Neural cell (in vitro differentiated cells): ENCODE results near the gene NRP1. TPM values are rescaled to one million over a fixed set of nuclear protein-coding genes. Genes with fewer than 3 reads are reported as not detected.

Experiments used
- H2AFZ ChIP-seq: fragments of 200-600, 300-800 bp; sonication (generic), shearing (Covaris generic); 2 replicates; pipeline ENCODE4 v1.6.0; 2014; ENCODE audit warnings: low read depth, mild to moderate bottlenecking, antibody characterized with exemption, low read length, moderate library complexity
- H3F3A ChIP-seq: fragments of 200-600 bp; shearing (Covaris generic); 2 replicates; pipeline ENCODE4 v1.6.1; 2016; ENCODE audit warnings: mild to moderate bottlenecking, moderate library complexity, mixed read lengths, antibody characterized with exemption, low read length; ENCODE audit not compliant: insufficient read depth, poor library complexity, severe bottlenecking
- H3K27ac ChIP-seq: fragments of 200-600, 300-800 bp; sonication (generic), shearing (Covaris generic); 2 replicates; pipeline ENCODE4 v1.5.1; 2014; ENCODE audit warnings: mild to moderate bottlenecking, low read length, moderate library complexity
- H3K27me3 ChIP-seq: fragments of 300-800, 200-600 bp; sonication (generic), shearing (Covaris generic); 2 replicates; pipeline ENCODE4 v1.6.0; 2014; ENCODE audit warnings: mild to moderate bottlenecking, low read depth, low read length, moderate library complexity; ENCODE audit not compliant: insufficient read depth
- H3K36me3 ChIP-seq: fragments of 300-800, 200-600 bp; sonication (generic), shearing (Covaris generic); 2 replicates; pipeline ENCODE4 v1.5.1; 2014; ENCODE audit warnings: mild to moderate bottlenecking, antibody characterized with exemption, low read length, moderate library complexity; ENCODE audit not compliant: insufficient read depth
- H3K4me2 ChIP-seq: fragments of 300-800, 200-600 bp; sonication (generic), shearing (Covaris generic); 2 replicates; pipeline ENCODE4 v1.6.0; 2014; ENCODE audit warnings: mild to moderate bottlenecking, low read length
- H3K4me3 ChIP-seq: fragments of 300-800, 200-600 bp; sonication (generic), shearing (Covaris generic); 2 replicates; pipeline ENCODE4 v1.5.1; 2014; ENCODE audit warnings: mild to moderate bottlenecking, low read length, moderate library complexity
- H3K79me2 ChIP-seq: fragments of 200-600 bp; shearing (Covaris generic); replicated peaks from 2 replicates; pipeline ENCODE4 v1.6.0; 2014; ENCODE audit warnings: mild to moderate bottlenecking, low read length, moderate library complexity; ENCODE audit not compliant: insufficient read depth
- H3K9ac ChIP-seq: fragments of 300-800, 200-600 bp; sonication (generic), shearing (Covaris generic); 2 replicates; pipeline ENCODE4 v1.6.1; 2016; ENCODE audit warnings: mild to moderate bottlenecking, low read length, mixed read lengths
- H3K9me2 ChIP-seq: fragments of 200-600 bp; shearing (Covaris generic); 2 replicates; pipeline ENCODE4 v1.6.1; 2016; ENCODE audit warnings: mild to moderate bottlenecking, low read length, mixed read lengths; ENCODE audit not compliant: insufficient read depth
- H3K9me3 ChIP-seq: fragments of 200-600, 300-800 bp; sonication (generic), shearing (Covaris generic); 2 replicates; pipeline ENCODE4 v1.6.1; 2016; ENCODE audit warnings: mild to moderate bottlenecking, mixed run types, low read length, moderate library complexity, mixed read lengths
- H4K20me1 ChIP-seq: fragments of 200-600 bp; shearing (Covaris generic); 2 replicates; pipeline ENCODE4 v1.6.1; 2016; ENCODE audit warnings: mild to moderate bottlenecking, mixed run types; ENCODE audit not compliant: insufficient read depth
- EP300 ChIP-seq: fragments of 450-650 bp; conservative IDR thresholded peaks from 2 replicates; pipeline ENCODE4 v1.6.1; 2014; ENCODE audit warnings: antibody characterized with exemption, mild to moderate bottlenecking, moderate library complexity; ENCODE audit not compliant: poor library complexity, severe bottlenecking
- EZH2 ChIP-seq: fragments of 200-600, 300-800 bp; shearing (Covaris generic), sonication (generic); IDR thresholded peaks from 2 replicates; pipeline ENCODE4 v1.6.1; 2014; ENCODE audit warnings: antibody characterized with exemption, low read length, borderline replicate concordance, mild to moderate bottlenecking; ENCODE audit not compliant: insufficient read depth, poor library complexity, severe bottlenecking
- MXI1 ChIP-seq: fragments of 450-650 bp; conservative IDR thresholded peaks from 2 replicates; pipeline ENCODE4 v1.6.1; 2014; ENCODE audit warnings: antibody characterized with exemption, mild to moderate bottlenecking; ENCODE audit not compliant: poor library complexity, severe bottlenecking
- POLR2AphosphoS5 ChIP-seq: IDR thresholded peaks from 2 replicates; pipeline ENCODE4 v1.6.1; 2012
- RAD21 ChIP-seq: fragments of 450-650 bp; conservative IDR thresholded peaks from 2 replicates; pipeline ENCODE4 v1.6.1; 2014; ENCODE audit warnings: antibody characterized with exemption, mild to moderate bottlenecking, moderate library complexity
- SMC3 ChIP-seq: fragments of 450-650 bp; conservative IDR thresholded peaks from 2 replicates; pipeline ENCODE4 v1.6.1; 2014; ENCODE audit warnings: antibody characterized with exemption, mild to moderate bottlenecking, moderate library complexity; ENCODE audit not compliant: poor library complexity
- TAF1 ChIP-seq: IDR thresholded peaks from 2 replicates; pipeline ENCODE4 v1.6.1; 2012; ENCODE audit warnings: low read depth
- polyA plus RNA-seq: library from polyadenylated mRNA; depleted of rRNA; stranded (reverse); fragments of >200 nt; gene quantifications from 2 replicates; pipeline ENCODE4 v1.2.3, GENCODE V29; 2014
- TF ChIP-seq, protein P1 (sequence below): IDR thresholded peaks from 2 replicates; pipeline ENCODE4 v1.6.1; 2012; ENCODE audit warnings: borderline replicate concordance
- TF ChIP-seq, protein P2 (sequence below): fragments of 450-650 bp; IDR thresholded peaks from 2 replicates; pipeline ENCODE4 v1.5.1; 2014; ENCODE audit warnings: antibody characterized with exemption, mild to moderate bottlenecking, moderate library complexity; ENCODE audit not compliant: poor library complexity, severe bottlenecking

NRP1 gene
- polyA plus RNA-seq, 1 donor from 2014 or later, result 23.2 TPM

DNA sequence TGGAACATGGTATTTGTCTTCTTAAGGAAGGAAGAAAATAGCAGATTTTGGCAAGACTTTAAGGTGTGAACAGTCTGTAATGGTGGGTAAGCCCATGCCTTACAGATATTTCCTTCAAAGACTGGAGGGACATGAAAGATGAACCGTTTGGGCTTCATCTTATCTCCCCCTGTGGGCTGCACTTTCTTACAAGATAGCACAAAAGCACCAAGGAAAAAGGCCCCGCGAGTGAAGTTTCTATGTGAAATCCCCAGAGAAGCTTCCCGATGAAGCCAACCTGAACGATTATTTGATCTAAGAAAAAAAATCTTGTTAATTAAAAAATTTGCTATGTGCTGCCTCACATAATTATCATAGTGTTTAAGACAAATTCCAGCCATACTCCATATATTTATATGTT is 91.5 kb downstream of the NRP1 start:
- Histone ChIP-seq H4K20me1 (no peaks in the 10 kb centered on the region), H3K27me3 (no peaks in the 10 kb centered on the region), H2AFZ (no peak overlapping the region), H3K4me3 (no peak overlapping the region), H3K27ac (no peak overlapping the region), H3K36me3 (no peaks in the 10 kb centered on the region), H3K9ac (no peak overlapping the region), H3K9me3 (no peaks in the 10 kb centered on the region), H3K4me2 (no peak overlapping the region), H3F3A (no peaks in the 10 kb centered on the region), H3K9me2 (no peaks in the 10 kb centered on the region), H3K79me2 (no peaks in the 10 kb centered on the region)
- TF ChIP-seq POLR2AphosphoS5 (no peak), RAD21 (no peak), SMC3 (no peak), EP300 (no peak), EZH2 (no peak), TAF1 (no peak), MXI1 (no peak)
- TF ChIP-seq, protein P1, sequence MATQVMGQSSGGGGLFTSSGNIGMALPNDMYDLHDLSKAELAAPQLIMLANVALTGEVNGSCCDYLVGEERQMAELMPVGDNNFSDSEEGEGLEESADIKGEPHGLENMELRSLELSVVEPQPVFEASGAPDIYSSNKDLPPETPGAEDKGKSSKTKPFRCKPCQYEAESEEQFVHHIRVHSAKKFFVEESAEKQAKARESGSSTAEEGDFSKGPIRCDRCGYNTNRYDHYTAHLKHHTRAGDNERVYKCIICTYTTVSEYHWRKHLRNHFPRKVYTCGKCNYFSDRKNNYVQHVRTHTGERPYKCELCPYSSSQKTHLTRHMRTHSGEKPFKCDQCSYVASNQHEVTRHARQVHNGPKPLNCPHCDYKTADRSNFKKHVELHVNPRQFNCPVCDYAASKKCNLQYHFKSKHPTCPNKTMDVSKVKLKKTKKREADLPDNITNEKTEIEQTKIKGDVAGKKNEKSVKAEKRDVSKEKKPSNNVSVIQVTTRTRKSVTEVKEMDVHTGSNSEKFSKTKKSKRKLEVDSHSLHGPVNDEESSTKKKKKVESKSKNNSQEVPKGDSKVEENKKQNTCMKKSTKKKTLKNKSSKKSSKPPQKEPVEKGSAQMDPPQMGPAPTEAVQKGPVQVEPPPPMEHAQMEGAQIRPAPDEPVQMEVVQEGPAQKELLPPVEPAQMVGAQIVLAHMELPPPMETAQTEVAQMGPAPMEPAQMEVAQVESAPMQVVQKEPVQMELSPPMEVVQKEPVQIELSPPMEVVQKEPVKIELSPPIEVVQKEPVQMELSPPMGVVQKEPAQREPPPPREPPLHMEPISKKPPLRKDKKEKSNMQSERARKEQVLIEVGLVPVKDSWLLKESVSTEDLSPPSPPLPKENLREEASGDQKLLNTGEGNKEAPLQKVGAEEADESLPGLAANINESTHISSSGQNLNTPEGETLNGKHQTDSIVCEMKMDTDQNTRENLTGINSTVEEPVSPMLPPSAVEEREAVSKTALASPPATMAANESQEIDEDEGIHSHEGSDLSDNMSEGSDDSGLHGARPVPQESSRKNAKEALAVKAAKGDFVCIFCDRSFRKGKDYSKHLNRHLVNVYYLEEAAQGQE, result no peak
- TF ChIP-seq, protein P2, sequence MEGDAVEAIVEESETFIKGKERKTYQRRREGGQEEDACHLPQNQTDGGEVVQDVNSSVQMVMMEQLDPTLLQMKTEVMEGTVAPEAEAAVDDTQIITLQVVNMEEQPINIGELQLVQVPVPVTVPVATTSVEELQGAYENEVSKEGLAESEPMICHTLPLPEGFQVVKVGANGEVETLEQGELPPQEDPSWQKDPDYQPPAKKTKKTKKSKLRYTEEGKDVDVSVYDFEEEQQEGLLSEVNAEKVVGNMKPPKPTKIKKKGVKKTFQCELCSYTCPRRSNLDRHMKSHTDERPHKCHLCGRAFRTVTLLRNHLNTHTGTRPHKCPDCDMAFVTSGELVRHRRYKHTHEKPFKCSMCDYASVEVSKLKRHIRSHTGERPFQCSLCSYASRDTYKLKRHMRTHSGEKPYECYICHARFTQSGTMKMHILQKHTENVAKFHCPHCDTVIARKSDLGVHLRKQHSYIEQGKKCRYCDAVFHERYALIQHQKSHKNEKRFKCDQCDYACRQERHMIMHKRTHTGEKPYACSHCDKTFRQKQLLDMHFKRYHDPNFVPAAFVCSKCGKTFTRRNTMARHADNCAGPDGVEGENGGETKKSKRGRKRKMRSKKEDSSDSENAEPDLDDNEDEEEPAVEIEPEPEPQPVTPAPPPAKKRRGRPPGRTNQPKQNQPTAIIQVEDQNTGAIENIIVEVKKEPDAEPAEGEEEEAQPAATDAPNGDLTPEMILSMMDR, result no peak

DNA sequence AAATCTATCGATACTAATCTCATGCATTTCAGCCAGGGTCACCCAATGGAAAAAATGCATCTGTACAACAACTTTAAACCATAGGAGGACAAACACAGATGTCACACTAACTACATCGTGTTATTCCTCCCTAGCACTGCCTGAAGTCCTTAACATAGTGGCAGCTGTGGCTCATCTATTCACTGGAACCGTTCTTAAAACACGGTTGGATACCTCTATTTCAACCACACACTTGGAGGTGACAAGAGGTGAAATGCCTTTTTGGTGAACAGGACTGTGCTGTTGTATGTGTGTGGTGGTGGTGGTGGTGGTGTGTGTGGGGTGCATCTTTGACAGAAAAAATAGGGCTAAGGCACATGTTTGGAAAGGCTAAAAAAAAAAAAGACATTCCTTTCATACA is 93.1 kb downstream of the NRP1 start:
- no peaks in the 10 kb centered on the region for H3K79me2 ChIP-seq
- no peak overlapping the region for H2AFZ ChIP-seq
- no peak overlapping the region for H3K4me3 ChIP-seq
- H3K36me3 ChIP-seq, result no peaks in the 10 kb centered on the region
- H3K27me3 ChIP-seq, result no peaks in the 10 kb centered on the region
- H3K27ac ChIP-seq, result no peak overlapping the region
- TF ChIP-seq TAF1 (no peak), EP300 (no peak), RAD21 (no peak)
- H3K9me2 ChIP-seq, result no peaks in the 10 kb centered on the region
- no peaks in the 10 kb centered on the region for H3F3A ChIP-seq
- H3K9ac ChIP-seq, result no peak overlapping the region
- no peaks in the 10 kb centered on the region for H4K20me1 ChIP-seq
- no peak overlapping the region for H3K4me2 ChIP-seq
- no peaks in the 10 kb centered on the region for H3K9me3 ChIP-seq

DNA sequence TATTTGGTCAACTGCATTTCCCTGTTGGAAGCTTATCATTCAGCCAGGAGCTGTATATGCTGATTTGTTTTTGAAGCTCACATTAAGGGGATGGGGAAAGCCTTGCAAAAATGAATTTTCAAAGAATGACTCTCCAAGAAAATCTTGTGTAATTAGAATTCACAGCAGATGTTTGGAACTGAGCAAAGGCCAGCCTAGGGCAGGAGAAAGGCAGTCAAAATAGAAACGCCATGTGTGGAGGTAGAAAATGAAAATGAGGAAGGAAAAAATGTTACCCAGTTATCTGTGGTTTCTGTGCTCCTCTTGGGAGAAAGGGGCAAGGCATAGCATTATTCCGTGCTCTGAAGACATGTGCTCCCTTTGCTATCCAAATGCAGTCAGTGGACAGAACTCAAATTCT is 93.5 kb downstream of the NRP1 start:
- Histone ChIP-seq H3K27ac (no peak overlapping the region), H3K4me2 (no peak overlapping the region), H4K20me1 (no peaks in the 10 kb centered on the region), H2AFZ (no peak overlapping the region), H3K4me3 (no peak overlapping the region), H3K9ac (no peak overlapping the region), H3K27me3 (no peaks in the 10 kb centered on the region), H3K36me3 (no peaks in the 10 kb centered on the region), H3F3A (no peaks in the 10 kb centered on the region), H3K79me2 (no peaks in the 10 kb centered on the region), H3K9me3 (no peaks in the 10 kb centered on the region), H3K9me2 (no peaks in the 10 kb centered on the region)
- TF ChIP-seq MXI1, result no peak
- TF ChIP-seq, protein P1, result no peak
- TF ChIP-seq POLR2AphosphoS5, result no peak
- no peak for TF ChIP-seq TAF1
- TF ChIP-seq EZH2, result no peak
- no peak for TF ChIP-seq EP300
- no peak for TF ChIP-seq RAD21
- TF ChIP-seq SMC3, result no peak
- TF ChIP-seq, protein P2, result no peak
